HG03469 (cell line): ENCODE results near the gene CD81.
"Not testable (repeated sequence)": the region's sequence is repeated elsewhere in the genome, so short reads cannot be mapped to it uniquely, and the experiment has no call there.

Experiments used
- ATAC-seq: cut with Tn5 transposase; IDR thresholded peaks from one replicate; pipeline ENCODE4 v1.9.1; 2021; ENCODE audit warnings: mild to moderate bottlenecking, moderate library complexity, moderate number of reproducible peaks; ENCODE audit not compliant: unreplicated experiment

The CD81 gene, protein sequence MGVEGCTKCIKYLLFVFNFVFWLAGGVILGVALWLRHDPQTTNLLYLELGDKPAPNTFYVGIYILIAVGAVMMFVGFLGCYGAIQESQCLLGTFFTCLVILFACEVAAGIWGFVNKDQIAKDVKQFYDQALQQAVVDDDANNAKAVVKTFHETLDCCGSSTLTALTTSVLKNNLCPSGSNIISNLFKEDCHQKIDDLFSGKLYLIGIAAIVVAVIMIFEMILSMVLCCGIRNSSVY

DNA sequence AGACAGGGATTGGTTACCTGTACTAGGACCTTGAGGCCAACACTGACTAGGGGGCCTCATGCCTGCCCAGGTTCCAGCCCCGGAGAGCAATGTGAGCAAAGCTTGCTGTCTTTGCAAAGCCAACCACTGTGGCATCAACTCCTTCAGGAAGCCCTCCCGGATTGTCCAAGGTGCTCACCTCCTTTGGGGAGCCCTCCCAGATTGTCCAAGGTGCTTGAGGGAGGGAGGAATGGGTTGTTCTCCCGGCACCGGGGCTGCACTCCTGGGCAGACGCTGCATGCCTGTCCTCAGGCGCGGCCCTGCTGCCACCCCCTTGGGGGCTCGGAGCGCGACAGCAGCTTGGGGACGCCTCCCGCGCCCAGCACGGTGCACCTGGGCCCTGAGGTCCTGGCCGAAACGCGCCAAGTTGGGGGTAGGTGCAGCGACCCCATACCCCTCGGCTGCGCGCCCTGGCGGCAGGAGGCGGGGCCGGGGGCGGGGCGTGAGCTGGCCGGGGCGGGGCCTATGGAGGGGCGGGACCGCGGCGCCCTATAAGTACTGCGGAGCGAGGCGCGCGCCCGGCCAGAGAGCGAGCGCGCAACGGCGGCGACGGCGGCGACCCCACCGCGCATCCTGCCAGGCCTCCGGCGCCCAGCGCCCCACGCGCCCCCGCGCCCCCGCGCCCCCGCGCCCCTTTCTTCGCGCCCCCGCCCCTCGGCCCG, at the start of gene CD81:
Gene CD81 (plus strand): TSS at position 560 of the 701 bp plus-strand sequence. CDS start 240 bp downstream, outside the sequence.
- no peak for ATAC-seq

DNA sequence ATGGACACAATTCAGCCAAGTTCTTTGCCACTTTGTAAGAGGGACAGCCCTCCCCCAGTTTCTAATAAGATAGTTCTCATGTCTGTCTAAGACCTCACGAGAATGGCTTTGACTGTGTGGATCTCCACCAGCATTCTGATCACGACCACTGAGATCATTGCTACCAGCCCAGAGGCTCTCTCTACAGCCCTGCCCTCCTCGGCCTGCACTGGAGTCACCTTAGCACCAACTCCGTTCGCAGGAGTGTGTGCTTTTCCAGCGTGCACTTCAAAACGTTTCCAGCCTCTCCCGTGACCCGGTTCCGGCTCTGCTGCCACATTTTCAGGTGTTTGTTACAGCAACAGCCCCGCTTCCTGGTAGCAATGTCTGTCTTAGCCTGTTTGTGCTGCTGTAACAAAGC, 49.1 kb upstream of the CD81 start:
- no peak for ATAC-seq

DNA sequence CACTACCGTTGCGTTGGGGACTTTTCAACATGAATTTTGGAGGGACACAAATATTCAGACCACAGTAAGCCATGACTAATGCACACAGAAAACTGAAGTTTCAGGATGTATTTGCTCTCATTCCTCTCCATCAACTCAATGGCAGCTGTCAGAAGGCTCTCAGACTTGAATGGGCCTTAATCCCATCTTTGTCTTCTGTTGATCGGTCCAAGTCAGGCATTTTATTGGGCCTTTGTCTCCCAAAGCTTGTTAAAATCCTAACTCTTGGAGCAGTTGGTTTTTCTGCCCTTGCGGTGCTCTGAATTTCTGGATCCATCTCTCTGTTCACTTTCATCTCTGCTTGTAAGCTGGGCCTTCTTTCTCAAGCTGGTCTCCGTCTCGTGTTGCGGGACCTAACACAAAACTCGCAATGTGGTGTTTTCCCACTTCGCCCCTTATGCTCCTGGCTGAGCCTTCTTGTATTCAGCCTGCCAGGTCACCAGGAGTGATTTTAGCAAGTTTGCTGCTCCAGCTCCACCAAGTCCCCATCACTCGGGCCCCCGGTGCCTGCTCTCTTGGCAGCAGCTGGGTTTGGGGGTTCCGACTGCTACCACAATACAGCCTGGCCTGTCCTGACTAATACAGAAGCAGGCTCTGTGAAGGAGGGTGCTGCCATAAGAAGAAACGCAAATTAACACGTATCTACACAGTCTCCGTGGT, 48.3 kb upstream of the CD81 start:
- no peak for ATAC-seq

DNA sequence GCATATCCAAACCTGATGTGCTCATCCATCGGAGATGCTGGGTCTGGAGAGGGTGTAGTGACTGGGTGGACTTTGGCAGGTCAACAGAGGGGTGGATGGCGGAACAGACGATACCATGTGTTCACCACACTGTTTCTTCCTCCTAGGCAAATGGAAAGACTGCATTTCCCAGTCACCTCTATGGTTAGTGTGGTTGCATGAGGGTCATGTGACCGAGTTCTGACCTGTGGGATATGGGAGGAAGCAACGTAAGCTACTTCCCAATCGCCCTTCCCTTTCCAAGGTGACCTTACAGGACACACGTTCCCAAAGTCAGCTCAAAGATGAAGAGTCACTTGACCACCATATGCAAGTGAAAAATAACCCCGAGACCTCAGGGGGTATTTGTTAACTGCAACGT, 47.6 kb upstream of the CD81 start:
- no peak for ATAC-seq

DNA sequence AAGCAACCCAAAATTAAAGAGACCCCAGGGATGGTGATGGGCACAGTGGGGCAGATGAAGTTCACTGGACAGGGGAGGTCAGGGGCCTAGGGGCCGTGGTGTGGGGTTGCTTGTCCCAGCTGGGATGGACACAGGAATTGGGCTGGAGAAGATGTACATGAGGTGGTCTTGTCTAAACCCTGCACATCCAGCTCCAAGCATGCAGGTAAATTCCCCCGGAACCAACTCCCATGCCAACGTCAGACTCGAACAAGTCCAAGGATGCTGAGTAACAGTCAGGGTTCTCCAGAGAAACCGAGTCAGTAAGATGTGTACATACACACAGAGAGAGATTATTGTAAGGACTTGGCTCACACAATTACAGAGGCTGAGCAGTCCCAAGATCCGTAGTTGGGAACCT, 46.4 kb upstream of the CD81 start:
- ATAC-seq = no peak

DNA sequence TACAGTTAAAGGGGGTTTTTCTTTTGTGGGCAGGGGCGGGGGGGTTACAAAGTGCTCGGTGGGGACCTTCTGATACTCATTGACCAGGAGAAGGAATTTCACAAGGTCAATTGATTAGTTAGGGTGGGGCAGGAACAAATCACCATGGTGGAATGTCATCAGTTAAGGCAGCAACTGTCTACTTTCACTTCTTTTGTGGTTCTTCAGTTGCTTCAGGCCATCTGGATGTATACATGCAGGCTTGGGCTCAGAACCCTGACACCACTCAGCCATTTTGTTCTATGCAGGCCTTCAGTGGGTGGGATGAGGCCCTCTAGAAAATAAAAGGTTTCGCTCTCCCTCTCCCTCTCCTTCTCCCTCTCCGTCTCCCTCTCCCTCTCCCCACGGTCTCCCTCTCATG, 45.7 kb upstream of the CD81 start:
- ATAC-seq = no peak

DNA sequence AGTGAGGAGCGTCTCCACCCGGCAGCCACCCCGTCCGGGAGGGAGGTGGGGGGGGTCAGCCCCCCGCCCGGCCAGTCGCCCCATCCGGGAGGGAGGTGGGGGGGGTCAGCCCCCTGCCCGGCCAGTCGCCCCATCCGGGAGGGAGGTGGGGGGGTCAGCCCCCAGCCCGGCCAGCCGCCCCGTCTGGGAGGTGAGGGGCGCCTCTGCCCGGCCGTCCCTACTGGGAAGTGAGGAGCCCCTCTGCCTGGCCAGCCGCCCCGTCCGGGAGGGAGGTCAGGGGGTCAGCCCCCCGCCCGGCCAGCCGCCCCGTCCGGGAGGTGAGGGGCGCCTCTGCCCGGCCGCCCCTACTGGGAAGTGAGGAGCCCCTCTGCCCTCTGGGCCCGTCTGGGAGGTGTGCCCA, 44.5 kb upstream of the CD81 start:
- ATAC-seq = not testable (repeated sequence)

DNA sequence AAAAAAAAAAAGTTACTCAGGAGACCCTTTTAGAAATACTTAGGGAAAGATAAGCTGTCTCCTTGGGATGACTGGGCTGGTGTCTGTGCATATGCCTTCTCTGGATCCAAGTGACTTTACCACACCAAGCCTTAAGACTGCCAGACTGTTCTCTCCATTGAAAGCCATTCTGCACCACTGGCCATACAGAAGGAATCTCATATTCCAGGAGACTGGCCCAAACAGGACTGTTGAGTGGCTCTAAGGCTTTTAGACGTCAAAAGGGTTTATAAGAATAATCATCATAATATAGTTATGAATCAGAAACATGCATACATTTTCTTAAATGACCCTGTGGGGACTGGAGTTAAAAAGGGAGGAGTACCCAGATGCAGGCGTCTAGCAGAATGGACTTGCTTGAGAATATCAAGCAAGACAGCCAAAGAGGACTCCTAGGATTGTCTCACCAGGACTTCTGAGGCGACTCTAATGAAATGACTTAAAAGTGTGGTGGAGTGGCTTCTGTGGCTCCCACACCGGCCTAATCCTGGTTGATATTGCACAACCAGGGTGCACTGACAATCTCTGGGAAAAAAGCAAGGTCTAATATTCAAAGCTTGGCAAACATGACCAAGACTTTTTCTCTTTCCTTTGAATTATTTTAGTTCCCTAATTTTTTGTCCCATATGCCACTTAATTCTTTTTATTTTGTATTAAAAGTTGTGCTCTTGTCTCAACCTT, 43.5 kb upstream of the CD81 start:
- not testable (repeated sequence) for ATAC-seq

DNA sequence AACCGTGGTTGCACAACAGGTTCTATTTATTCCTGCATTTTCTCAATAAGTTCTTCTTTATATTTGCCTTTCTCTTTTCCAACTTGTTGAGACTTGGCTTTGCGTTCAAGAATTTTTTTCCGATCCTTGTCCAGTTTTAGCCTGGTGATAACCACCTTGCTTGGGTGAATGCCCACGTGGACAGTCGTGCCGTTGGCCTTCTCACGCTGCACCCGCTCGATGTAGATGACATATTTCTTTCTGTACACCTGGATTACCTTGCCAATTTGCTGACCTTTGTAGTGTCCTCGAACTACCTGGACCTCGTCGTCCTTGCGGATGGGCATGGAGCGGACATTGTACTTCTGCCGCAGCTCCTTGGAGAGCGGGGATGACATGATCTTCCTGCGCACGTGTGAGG, 41.8 kb upstream of the CD81 start:
- ATAC-seq = not testable (repeated sequence)

DNA sequence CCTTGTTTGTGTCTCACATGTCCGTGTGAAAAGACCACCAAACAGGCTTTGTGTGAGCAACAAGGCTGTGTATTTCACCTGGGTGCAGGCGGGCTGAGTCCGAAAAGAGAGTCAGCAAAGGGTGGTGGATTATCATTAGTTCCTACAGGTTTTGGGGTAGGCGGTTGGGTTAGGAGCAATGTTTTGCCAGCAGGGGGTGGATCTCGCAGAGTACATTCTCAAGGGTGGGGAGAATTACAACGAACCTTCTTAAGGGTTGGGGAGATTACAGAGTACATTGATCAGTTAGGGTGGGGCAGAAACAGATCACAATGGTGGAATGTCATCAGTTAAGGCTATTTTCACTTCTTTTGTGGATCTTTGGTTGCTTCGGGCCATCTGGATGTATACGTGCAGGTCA, 38.4 kb upstream of the CD81 start:
- not testable (repeated sequence) for ATAC-seq

DNA sequence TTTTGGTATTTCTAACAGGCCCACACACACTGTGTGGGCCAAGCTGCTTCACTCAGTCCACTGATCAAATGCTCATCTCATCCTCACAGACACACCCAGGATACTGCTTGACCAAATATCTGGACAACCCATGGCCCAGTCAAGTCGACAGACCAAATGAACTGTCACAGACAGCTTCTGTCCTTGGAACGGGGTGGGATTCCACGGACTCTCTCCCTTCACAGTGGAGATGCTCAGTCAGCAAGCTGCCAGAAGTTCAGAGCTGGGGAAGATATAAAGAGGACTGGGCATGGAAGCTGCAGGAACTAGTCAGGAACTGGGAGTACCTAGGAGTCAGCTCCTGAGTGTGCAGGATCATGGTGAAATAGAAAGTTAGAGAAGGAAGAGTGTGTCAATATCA, 34.6 kb upstream of the CD81 start:
- no peak for ATAC-seq

DNA sequence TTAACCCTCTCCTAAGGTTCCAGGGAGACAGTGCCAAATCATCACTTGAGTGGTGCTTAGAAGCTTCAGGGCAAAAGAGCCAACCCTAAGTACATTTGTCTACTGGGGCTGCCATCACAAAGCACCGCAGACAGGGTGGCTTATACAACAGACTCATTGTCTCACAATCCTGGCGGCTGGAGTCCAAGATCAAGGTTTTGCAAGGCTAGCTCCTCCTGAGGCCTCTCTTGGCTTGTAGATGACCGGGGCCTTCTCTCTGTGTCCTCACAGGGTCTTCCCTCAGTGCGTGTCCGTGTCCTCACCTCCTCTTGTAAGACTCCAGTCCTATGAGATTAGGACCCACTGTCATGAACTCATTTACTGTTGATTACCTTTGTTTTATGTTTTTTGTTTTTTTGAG, 34.1 kb upstream of the CD81 start:
- no peak for ATAC-seq

DNA sequence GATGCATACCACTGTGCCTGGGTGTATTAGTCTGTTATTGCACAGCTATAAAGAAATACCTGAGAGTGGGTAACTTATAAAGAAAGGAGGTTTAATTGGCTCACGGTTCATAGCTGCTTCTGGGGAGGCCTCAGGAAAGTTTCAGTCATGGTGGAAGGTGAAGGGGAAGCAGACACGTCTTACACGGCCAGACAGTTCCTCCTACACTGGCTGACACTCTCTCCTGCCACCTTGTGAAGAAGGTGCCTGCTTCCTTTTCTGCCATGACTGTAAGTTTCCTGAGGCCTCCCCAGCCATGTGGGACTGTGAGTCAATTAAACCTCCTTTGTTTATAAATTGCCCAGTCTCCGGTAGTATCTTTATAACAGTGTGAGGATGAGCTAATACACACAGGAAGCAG, 33.6 kb upstream of the CD81 start:
- no peak for ATAC-seq

DNA sequence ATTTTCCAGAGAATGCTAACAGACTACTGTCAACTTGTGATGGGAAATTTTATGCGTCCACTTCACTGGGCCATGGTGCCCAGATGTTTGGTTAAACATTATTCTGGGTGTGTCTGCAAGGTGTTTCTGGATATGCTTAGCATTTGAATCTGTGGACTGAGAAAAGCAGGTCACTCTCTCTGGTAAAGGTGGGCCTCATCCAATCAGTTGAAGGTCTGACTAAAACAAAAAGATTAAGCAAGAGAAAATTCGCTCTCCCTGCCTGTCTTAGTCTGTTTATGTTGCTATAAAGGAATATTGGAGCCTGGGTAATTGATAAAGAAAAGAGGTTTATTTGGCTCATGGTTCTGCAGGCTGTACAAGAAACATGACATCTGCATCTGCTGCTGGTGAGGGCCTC, 32.1 kb upstream of the CD81 start:
- no peak for ATAC-seq

DNA sequence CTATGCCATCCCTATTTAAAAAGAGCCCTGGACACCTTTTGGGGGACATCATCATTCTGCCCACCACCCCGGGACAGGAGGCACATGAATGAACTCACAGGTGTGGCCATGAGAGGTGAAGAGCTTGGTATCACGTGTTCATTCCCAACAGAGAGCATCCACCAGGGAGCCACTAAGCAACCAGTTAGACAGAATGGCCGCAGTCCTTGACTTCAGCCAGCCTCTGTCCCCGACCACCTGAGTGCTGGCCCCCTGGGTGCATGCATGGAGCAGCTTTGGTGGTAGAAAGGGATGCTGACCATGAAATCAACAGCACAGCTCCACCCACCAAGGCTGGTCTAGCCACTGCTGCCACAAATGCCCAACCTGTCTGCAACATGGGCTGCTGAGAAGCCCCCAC, 31.1 kb upstream of the CD81 start:
- ATAC-seq = no peak

DNA sequence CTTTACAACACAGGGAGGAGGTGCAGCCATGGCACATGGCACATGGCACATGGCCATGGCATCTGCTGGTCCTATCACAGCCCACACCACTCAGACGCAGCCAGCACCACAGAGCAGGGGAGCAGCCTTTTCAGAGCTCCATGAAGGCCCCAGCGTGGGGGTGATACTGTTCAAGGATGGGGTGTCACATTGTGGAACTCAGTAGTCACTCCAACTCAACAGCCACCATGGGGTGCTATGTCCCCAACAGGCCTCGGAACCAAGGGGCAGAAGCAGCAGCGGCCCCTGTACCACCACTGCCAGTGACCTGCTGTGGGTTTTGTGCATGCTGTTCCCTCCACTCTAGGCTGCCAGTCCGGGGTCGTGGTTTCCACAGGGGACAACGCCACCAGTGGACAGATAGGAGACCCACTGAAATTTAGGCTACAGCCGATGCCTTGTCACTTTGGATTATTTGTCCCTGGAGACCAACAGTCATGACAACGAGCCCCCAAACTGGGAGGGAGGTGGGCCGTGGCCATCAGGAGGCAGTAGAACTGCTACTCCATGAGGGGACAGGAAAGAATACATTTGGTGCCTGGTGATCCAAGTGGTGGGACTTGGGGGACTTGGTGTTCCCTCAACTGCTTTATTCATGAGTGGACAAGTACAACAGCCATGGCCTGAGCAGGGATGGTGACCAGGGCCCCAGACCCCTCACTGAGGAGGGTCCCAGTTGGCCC, 30.4 kb upstream of the CD81 start:
- no peak for ATAC-seq

DNA sequence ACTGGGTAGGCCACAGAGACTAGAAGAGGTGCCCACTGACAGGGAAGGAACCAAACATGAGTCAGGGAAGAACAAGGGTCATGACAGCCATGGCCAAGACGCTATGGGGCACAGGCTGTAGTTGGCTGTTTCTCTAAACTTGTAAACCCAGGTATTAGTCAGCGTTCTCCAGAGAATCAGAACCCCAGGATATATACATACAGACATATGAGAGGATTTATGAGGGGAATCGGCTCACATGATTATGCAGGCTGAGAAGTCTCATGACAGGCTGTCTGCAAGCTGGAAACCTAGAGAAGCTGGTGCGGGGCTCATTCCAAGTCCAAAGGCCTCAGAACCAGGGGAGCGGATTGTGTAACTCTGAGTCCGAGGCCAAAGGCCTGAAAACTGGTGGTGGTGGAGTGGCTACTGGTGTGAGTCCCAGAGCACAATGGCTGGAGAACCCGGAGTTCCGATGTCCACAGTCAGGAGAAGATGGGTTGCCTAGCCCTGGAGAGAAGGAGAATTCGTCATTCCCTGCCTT, 29.7 kb upstream of the CD81 start:
- ATAC-seq = no peak

DNA sequence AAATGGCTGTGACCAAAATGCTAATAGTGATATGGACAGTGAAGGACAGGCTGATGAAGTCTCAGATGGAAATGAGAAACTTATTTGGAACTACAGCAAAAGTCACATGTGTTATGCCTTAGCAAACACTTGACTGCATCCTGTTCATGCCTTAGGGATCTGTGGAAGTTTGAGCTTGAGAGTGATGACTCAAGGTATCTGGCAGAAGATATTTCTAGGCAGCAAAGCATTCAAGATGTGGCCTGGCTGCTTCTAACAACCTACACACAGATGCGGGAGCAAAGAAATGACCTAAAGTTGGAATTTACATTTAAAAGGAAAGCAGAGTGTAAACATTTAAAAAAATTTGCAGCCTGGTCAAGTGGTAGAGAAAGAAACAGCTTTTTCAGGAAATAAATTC, 28.1 kb upstream of the CD81 start:
- no peak for ATAC-seq

DNA sequence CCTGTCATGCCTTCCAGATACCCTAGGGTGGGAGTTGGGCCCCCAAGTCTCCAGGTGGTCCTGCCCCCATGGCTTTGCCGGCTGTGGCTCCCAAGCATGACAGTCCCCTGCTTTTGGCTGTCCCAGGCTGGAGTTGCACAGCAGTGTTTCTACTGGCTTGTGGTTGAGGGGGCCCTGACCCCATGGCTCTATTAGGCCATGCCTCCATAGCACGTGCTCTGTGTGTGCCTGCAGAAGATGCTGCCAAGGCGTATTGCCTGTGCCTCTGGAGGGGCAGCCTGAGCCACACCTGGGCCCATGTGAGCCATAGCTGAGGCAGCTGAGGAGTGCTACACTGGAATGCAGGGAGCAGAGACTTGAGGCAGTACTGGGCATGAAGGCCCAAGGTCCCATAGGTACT, 25.4 kb upstream of the CD81 start:
- no peak for ATAC-seq

DNA sequence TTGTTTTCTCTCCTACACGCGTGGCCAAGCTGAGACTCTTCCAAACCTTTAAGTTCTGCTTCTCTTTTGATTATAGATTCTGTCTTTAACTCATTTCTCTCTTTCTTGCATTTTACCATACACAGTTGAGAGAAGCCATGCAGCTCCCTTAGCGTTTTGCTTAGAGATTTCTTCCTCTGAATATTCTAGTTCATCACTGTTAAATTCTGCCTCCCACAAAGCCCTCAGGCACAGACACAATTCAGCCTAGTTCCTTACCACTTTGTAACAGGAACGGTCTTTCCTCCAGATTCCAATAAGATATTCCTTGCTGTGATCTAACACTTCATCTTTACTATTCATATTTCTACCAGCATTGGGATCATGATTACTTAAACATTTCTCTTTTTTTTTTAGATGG, 24.7 kb upstream of the CD81 start:
- ATAC-seq = no peak
